ENCODE results near the gene CNTF.

DNA sequence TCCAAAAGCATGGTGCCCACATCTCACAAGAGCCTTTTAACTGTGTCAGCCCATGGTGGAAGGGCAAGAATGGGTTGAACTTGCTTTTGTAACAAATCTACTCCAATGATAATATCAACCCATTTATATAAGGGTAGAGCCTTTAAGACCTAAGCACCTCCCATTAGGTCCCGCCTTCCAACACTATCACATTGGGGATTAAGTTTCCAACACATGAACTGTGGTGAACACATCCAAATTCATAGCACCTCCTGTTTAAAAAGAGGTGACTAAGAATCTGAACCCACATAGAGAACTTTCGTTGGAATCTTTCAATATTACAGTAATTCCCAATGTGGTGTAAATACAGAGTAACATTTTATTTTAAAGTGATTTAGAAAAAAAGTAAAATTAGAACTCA, 9.2 kb upstream of the CNTF start:
- no peak for TF ChIP-seq ZFP3 (CRISPR knock-in tag; IDR thresholded peaks at IDR 0.05)
- TF ChIP-seq, protein P1, sequence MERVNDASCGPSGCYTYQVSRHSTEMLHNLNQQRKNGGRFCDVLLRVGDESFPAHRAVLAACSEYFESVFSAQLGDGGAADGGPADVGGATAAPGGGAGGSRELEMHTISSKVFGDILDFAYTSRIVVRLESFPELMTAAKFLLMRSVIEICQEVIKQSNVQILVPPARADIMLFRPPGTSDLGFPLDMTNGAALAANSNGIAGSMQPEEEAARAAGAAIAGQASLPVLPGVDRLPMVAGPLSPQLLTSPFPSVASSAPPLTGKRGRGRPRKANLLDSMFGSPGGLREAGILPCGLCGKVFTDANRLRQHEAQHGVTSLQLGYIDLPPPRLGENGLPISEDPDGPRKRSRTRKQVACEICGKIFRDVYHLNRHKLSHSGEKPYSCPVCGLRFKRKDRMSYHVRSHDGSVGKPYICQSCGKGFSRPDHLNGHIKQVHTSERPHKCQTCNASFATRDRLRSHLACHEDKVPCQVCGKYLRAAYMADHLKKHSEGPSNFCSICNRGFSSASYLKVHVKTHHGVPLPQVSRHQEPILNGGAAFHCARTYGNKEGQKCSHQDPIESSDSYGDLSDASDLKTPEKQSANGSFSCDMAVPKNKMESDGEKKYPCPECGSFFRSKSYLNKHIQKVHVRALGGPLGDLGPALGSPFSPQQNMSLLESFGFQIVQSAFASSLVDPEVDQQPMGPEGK (CRISPR knock-in tag; IDR thresholded peaks at IDR 0.05; ENCODE audit: borderline replicate concordance) = no peak
- no peak for TF ChIP-seq TCF4 (CRISPR knock-in tag; IDR thresholded peaks at IDR 0.05; ENCODE audit: borderline replicate concordance)
- no peak for TF ChIP-seq SNAI2 (CRISPR knock-in tag; IDR thresholded peaks at IDR 0.05)
- no peak for TF ChIP-seq OSR1 (CRISPR knock-in tag; IDR thresholded peaks at IDR 0.05)
- TF ChIP-seq, protein P2, sequence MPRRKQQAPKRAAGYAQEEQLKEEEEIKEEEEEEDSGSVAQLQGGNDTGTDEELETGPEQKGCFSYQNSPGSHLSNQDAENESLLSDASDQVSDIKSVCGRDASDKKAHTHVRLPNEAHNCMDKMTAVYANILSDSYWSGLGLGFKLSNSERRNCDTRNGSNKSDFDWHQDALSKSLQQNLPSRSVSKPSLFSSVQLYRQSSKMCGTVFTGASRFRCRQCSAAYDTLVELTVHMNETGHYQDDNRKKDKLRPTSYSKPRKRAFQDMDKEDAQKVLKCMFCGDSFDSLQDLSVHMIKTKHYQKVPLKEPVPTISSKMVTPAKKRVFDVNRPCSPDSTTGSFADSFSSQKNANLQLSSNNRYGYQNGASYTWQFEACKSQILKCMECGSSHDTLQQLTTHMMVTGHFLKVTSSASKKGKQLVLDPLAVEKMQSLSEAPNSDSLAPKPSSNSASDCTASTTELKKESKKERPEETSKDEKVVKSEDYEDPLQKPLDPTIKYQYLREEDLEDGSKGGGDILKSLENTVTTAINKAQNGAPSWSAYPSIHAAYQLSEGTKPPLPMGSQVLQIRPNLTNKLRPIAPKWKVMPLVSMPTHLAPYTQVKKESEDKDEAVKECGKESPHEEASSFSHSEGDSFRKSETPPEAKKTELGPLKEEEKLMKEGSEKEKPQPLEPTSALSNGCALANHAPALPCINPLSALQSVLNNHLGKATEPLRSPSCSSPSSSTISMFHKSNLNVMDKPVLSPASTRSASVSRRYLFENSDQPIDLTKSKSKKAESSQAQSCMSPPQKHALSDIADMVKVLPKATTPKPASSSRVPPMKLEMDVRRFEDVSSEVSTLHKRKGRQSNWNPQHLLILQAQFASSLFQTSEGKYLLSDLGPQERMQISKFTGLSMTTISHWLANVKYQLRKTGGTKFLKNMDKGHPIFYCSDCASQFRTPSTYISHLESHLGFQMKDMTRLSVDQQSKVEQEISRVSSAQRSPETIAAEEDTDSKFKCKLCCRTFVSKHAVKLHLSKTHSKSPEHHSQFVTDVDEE (CRISPR knock-in tag; IDR thresholded peaks at IDR 0.05) = no peak
- no peak for TF ChIP-seq ARNTL (CRISPR knock-in tag; IDR thresholded peaks at IDR 0.05; ENCODE audit: borderline replicate concordance, low read depth)
- no peak for TF ChIP-seq ESRRG (CRISPR knock-in tag; IDR thresholded peaks at IDR 0.05)
- TF ChIP-seq, protein P3, sequence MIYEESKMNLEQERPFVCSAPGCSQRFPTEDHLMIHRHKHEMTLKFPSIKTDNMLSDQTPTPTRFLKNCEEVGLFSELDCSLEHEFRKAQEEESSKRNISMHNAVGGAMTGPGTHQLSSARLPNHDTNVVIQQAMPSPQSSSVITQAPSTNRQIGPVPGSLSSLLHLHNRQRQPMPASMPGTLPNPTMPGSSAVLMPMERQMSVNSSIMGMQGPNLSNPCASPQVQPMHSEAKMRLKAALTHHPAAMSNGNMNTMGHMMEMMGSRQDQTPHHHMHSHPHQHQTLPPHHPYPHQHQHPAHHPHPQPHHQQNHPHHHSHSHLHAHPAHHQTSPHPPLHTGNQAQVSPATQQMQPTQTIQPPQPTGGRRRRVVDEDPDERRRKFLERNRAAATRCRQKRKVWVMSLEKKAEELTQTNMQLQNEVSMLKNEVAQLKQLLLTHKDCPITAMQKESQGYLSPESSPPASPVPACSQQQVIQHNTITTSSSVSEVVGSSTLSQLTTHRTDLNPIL (CRISPR knock-in tag; IDR thresholded peaks at IDR 0.05; ENCODE audit: low read depth) = no peak
- no peak for TF ChIP-seq RARB (CRISPR knock-in tag; IDR thresholded peaks at IDR 0.05)
